GM12892 (cell line): ENCODE measurements around the gene FLT1.

Experiments used
- POLR2A ChIP-seq: IDR thresholded peaks from 2 replicates; pipeline ENCODE4 v1.6.1; 2011; ENCODE audit warnings: low read depth, low read length, control low read depth
- POLR2AphosphoS5 ChIP-seq: IDR thresholded peaks from 2 replicates; pipeline ENCODE4 v1.6.1; 2011; ENCODE audit warnings: low read depth, low read length, control low read depth
- TAF1 ChIP-seq: IDR thresholded peaks from 2 replicates; pipeline ENCODE4 v1.6.1; 2011; ENCODE audit warnings: low read depth, mild to moderate bottlenecking, control low read depth, low read length, borderline replicate concordance

DNA sequence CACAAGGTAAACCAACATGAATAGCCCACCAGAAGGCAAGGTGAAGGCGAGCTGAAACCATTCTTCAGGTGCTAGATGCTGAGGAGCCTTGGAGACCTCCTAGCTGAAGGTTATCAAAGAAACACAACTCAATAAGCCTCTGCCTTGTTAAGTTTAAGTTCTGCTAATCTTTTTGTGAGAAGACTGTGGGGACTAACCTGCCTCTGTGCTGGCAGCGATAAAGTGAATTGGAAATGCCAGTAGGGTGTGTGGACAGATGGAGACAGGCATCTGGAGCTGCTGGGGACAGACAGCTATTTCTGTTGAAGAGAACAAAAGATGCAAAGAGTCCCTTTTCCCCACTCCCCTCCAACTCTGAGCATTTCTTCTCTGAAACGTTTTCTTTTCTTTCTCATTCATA is 33.5 kb upstream of the FLT1 start:
- no peak for TF ChIP-seq POLR2A
- no peak for TF ChIP-seq TAF1
- no peak for TF ChIP-seq POLR2AphosphoS5
